ENCODE measurements around the gene POLG. TPM values are rescaled to one million over a fixed set of nuclear protein-coding genes. Genes with fewer than 3 reads are reported as not detected.

The POLG gene
- total RNA-seq, 1 experiment from 2014 or later = 83.5 TPM

DNA sequence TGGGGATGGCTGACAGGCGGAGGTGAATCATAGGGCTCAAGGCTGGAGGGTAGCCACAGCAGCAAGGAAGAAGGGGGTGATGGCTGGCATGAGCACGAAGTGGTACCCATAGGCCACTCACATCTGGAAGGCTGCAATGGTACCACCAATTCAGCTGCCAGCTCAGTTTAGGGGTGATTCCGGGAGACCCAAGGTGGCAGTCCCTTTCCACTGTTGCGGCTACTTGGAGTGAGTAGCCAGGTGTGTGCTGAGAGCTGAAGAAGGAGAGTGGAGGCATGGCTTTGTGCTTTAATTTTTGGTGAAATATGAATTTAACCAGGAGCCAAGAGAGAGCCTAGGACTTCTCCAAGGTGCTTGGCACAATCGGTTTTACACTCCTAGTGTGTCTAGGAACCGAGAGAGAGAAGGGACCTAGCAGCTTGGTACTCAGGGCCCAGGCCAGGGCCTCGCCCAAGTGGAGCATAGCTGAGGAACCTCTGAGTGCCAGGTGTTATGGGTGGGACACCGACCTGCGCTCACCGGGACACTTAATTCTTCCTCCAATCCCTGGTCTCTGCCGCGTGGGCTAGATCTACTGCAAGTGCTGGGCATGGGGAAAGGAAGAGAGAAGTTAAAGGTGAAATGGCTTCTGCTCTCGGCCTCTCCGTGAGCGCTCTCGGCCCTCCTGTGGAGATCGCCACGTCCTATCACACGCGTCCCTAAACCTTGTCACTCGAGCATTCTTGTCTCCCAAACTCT is 32.2 kb upstream of the POLG start:
- no peak for ATAC-seq
- no TSS peak for BruUV-seq (replicated peaks)
- ChIA-PET CTCF (no interaction called here), POLR2A (ENCODE audit: unreplicated experiment) (no interaction called here)
- no peak overlapping the region for H3K27ac ChIP-seq (ENCODE audit: low read length)
- H3K9me3 ChIP-seq (ENCODE audit: low read length) = no peaks in the 10 kb centered on the region
- H3K4me3 ChIP-seq (ENCODE audit: low read length) = no peak overlapping the region
- no peak overlapping the region for H3K4me2 ChIP-seq (ENCODE audit: low read length)
- no peak overlapping the region for H3K9ac ChIP-seq (ENCODE audit: low read length)
- TF ChIP-seq CTCF (conservative IDR thresholded peaks at IDR 0.05; ENCODE audit: low read depth, low read length) = no peak
- TF ChIP-seq EZH2phosphoT487 (IDR thresholded peaks at IDR 0.05; ENCODE audit: borderline replicate concordance, low read length) = no peak
- no peak for TF ChIP-seq EZH2 (IDR thresholded peaks at IDR 0.05; ENCODE audit: low read length, unreplicated experiment)
- no peaks in the 10 kb centered on the region for H4K20me1 ChIP-seq (ENCODE audit: low read length)
- intact Hi-C loops (cut with micrococcal nuclease) = no loop called here
- no peaks in the 10 kb centered on the region for H3K4me1 ChIP-seq (ENCODE audit: insufficient read depth, low read length)
- H3K79me2 ChIP-seq (ENCODE audit: low read length) = no peaks in the 10 kb centered on the region
- no peak for DNase-seq
- H3K27me3 ChIP-seq (ENCODE audit: low read length) = peaks cover 49% of the 10 kb centered on the region
- H3F3A ChIP-seq (ENCODE audit: low read length, unreplicated experiment) = no peaks in the 10 kb centered on the region
- H2AFZ ChIP-seq (ENCODE audit: low read length) = no peak overlapping the region
- no peaks in the 10 kb centered on the region for H3K9me2 ChIP-seq (replicated peaks; ENCODE audit: low read length)
- no peaks in the 10 kb centered on the region for H3K36me3 ChIP-seq (ENCODE audit: low read depth, low read length)

- Histone ChIP-seq H3K4me1 (ENCODE audit: insufficient read depth, low read length) (no peaks in the 10 kb centered on the region), H3K9me3 (ENCODE audit: low read length) (no peaks in the 10 kb centered on the region), H3K27ac (ENCODE audit: low read length) (no peak overlapping the region), H3K79me2 (ENCODE audit: low read length) (no peaks in the 10 kb centered on the region), H3K4me3 (ENCODE audit: low read length) (no peak overlapping the region), H3K27me3 (ENCODE audit: low read length) (peaks cover 54% of the 10 kb centered on the region), H3K4me2 (ENCODE audit: low read length) (no peak overlapping the region), H2AFZ (ENCODE audit: low read length) (no peak overlapping the region), H3K9me2 (replicated peaks; ENCODE audit: low read length) (no peaks in the 10 kb centered on the region), H3K36me3 (ENCODE audit: low read depth, low read length) (no peaks in the 10 kb centered on the region), H4K20me1 (ENCODE audit: low read length) (no peaks in the 10 kb centered on the region), H3K9ac (ENCODE audit: low read length) (no peak overlapping the region), H3F3A (ENCODE audit: low read length, unreplicated experiment) (no peaks in the 10 kb centered on the region)
- no peak for TF ChIP-seq CTCF (conservative IDR thresholded peaks at IDR 0.05; ENCODE audit: low read depth, low read length)
- intact Hi-C loops (cut with micrococcal nuclease) = no loop called here
- POLR2A ChIA-PET (ENCODE audit: unreplicated experiment) = no interaction called here
- no TSS peak for BruUV-seq (replicated peaks)
- DNase-seq (no peak), ATAC-seq (no peak)
- CTCF ChIA-PET = interaction anchor here (0.5 kb wide), 1 partner anchor 162 kb away, joined by 3 read pairs; no protein-coding TSS in a partner anchor
Observed at GRCh38 chr15:89365462-89366065, 30.9 kb upstream of the POLG start.

- CTCF ChIA-PET = no interaction called here
- ATAC-seq = no peak
Observed at GRCh38 chr15:89364741-89365450, 30.3 kb upstream of the POLG start.

More at GRCh38 chr15:89364741-89365450, 30.3 kb upstream of the POLG start:
- no peak overlapping the region for H3K4me3 ChIP-seq (ENCODE audit: low read length)
- H2AFZ ChIP-seq (ENCODE audit: low read length) = no peak overlapping the region
- no peaks in the 10 kb centered on the region for H3K9me2 ChIP-seq (replicated peaks; ENCODE audit: low read length)
- no peaks in the 10 kb centered on the region for H4K20me1 ChIP-seq (ENCODE audit: low read length)
- no peaks in the 10 kb centered on the region for H3K36me3 ChIP-seq (ENCODE audit: low read depth, low read length)
- H3K4me1 ChIP-seq (ENCODE audit: insufficient read depth, low read length) = no peaks in the 10 kb centered on the region
- intact Hi-C loops (cut with micrococcal nuclease) = no loop called here
- no peak for TF ChIP-seq EZH2 (IDR thresholded peaks at IDR 0.05; ENCODE audit: low read length, unreplicated experiment)
- TF ChIP-seq CTCF (conservative IDR thresholded peaks at IDR 0.05; ENCODE audit: low read depth, low read length) = no peak
- no TSS peak for BruUV-seq (replicated peaks)
- peaks cover 54% of the 10 kb centered on the region for H3K27me3 ChIP-seq (ENCODE audit: low read length)
- no peaks in the 10 kb centered on the region for H3K79me2 ChIP-seq (ENCODE audit: low read length)
- no peak overlapping the region for H3K4me2 ChIP-seq (ENCODE audit: low read length)
- POLR2A ChIA-PET (ENCODE audit: unreplicated experiment) = no interaction called here
- H3K9ac ChIP-seq (ENCODE audit: low read length) = no peak overlapping the region
- DNase-seq = no peak
- no peak overlapping the region for H3K27ac ChIP-seq (ENCODE audit: low read length)
- H3K9me3 ChIP-seq (ENCODE audit: low read length) = no peaks in the 10 kb centered on the region
- H3F3A ChIP-seq (ENCODE audit: low read length, unreplicated experiment) = no peaks in the 10 kb centered on the region

Measured in PC-3 (cell line).